ENCODE data around the gene CLPTM1.
A peak's percentile ranks its signal among the peaks of the same experiment; 100 is the strongest.

Gene CLPTM1

DNA sequence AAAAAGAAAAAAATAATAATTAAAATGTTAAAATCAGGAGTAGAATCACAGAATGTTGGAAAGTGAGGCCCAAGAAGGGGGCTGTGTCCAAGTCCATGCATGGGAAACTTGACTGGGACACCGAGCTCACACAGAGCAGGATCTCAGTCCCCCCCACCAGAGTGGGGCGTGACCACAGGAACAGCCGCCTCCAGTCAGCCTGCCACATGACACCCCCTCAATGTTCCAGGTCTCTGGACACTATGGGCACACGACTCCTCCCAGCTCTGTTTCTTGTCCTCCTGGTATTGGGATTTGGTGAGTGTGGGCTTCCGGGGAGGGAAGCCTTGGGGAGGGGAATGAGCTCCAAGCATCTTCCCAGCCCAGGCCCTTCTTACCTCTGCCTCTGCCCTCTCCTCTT lies 6.9 kb upstream of the CLPTM1 start:
- ATAC-seq: no peak
- no peak for TF ChIP-seq CSDC2 (CRISPR knock-in tag; IDR thresholded peaks at IDR 0.05)
- no peak for TF ChIP-seq OSR1 (CRISPR knock-in tag; IDR thresholded peaks at IDR 0.05)
- TF ChIP-seq, protein P1, sequence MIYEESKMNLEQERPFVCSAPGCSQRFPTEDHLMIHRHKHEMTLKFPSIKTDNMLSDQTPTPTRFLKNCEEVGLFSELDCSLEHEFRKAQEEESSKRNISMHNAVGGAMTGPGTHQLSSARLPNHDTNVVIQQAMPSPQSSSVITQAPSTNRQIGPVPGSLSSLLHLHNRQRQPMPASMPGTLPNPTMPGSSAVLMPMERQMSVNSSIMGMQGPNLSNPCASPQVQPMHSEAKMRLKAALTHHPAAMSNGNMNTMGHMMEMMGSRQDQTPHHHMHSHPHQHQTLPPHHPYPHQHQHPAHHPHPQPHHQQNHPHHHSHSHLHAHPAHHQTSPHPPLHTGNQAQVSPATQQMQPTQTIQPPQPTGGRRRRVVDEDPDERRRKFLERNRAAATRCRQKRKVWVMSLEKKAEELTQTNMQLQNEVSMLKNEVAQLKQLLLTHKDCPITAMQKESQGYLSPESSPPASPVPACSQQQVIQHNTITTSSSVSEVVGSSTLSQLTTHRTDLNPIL (CRISPR knock-in tag; IDR thresholded peaks at IDR 0.05; ENCODE audit: low read depth): no peak
- TF ChIP-seq ZC3H10 (CRISPR knock-in tag; IDR thresholded peaks at IDR 0.05): no peak
- no peak for TF ChIP-seq ARNTL (CRISPR knock-in tag; IDR thresholded peaks at IDR 0.05; ENCODE audit: borderline replicate concordance, low read depth)

- no peak for TF ChIP-seq ZNF565 (CRISPR knock-in tag; conservative IDR thresholded peaks at IDR 0.05; ENCODE audit: low read depth)
- TF ChIP-seq OSR1 (CRISPR knock-in tag; IDR thresholded peaks at IDR 0.05): no peak
- TF ChIP-seq ARNTL (CRISPR knock-in tag; IDR thresholded peaks at IDR 0.05; ENCODE audit: borderline replicate concordance, low read depth): no peak
- TF ChIP-seq RARB (CRISPR knock-in tag; IDR thresholded peaks at IDR 0.05): no peak
- ATAC-seq: no peak
These were observed 6.3 kb upstream of the CLPTM1 start for GRCh38 chr19:44948763-44949374.

DNA sequence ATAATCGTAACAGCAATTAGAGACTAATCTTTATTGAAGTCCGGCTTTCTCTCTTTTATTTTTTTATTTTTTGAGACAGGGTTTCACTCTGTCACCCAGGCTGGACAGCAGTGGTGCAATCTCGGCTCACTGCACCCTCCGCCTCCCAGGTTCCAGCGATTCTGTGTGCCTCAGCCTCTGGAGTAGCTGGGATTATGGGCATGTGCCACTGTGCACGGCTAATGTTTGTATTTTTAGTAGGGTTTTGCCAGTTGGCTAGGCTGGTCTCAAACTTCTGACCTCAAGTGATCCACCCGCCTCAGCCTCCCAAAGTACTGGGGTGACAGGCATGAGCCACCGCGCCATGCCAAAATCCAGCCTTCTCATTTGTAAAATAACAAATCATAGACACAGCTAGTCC lies 5.6 kb upstream of the CLPTM1 start:
- TF ChIP-seq ZC3H10 (CRISPR knock-in tag; IDR thresholded peaks at IDR 0.05): no peak
- no peak for TF ChIP-seq ZFP30 (CRISPR knock-in tag; IDR thresholded peaks at IDR 0.05)
- TF ChIP-seq CSRNP3 (CRISPR knock-in tag; IDR thresholded peaks at IDR 0.05): no peak
- TF ChIP-seq PPARA (CRISPR knock-in tag; IDR thresholded peaks at IDR 0.05; ENCODE audit: borderline replicate concordance): no peak
- TF ChIP-seq ZFP3 (CRISPR knock-in tag; IDR thresholded peaks at IDR 0.05): no peak
- no peak for TF ChIP-seq GLIS3 (CRISPR knock-in tag; IDR thresholded peaks at IDR 0.05)
- TF ChIP-seq, protein P2, sequence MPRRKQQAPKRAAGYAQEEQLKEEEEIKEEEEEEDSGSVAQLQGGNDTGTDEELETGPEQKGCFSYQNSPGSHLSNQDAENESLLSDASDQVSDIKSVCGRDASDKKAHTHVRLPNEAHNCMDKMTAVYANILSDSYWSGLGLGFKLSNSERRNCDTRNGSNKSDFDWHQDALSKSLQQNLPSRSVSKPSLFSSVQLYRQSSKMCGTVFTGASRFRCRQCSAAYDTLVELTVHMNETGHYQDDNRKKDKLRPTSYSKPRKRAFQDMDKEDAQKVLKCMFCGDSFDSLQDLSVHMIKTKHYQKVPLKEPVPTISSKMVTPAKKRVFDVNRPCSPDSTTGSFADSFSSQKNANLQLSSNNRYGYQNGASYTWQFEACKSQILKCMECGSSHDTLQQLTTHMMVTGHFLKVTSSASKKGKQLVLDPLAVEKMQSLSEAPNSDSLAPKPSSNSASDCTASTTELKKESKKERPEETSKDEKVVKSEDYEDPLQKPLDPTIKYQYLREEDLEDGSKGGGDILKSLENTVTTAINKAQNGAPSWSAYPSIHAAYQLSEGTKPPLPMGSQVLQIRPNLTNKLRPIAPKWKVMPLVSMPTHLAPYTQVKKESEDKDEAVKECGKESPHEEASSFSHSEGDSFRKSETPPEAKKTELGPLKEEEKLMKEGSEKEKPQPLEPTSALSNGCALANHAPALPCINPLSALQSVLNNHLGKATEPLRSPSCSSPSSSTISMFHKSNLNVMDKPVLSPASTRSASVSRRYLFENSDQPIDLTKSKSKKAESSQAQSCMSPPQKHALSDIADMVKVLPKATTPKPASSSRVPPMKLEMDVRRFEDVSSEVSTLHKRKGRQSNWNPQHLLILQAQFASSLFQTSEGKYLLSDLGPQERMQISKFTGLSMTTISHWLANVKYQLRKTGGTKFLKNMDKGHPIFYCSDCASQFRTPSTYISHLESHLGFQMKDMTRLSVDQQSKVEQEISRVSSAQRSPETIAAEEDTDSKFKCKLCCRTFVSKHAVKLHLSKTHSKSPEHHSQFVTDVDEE (CRISPR knock-in tag; IDR thresholded peaks at IDR 0.05): no peak
- no peak for TF ChIP-seq RARB (CRISPR knock-in tag; IDR thresholded peaks at IDR 0.05)
- no peak for TF ChIP-seq CSDC2 (CRISPR knock-in tag; IDR thresholded peaks at IDR 0.05)
- ATAC-seq: no peak

DNA sequence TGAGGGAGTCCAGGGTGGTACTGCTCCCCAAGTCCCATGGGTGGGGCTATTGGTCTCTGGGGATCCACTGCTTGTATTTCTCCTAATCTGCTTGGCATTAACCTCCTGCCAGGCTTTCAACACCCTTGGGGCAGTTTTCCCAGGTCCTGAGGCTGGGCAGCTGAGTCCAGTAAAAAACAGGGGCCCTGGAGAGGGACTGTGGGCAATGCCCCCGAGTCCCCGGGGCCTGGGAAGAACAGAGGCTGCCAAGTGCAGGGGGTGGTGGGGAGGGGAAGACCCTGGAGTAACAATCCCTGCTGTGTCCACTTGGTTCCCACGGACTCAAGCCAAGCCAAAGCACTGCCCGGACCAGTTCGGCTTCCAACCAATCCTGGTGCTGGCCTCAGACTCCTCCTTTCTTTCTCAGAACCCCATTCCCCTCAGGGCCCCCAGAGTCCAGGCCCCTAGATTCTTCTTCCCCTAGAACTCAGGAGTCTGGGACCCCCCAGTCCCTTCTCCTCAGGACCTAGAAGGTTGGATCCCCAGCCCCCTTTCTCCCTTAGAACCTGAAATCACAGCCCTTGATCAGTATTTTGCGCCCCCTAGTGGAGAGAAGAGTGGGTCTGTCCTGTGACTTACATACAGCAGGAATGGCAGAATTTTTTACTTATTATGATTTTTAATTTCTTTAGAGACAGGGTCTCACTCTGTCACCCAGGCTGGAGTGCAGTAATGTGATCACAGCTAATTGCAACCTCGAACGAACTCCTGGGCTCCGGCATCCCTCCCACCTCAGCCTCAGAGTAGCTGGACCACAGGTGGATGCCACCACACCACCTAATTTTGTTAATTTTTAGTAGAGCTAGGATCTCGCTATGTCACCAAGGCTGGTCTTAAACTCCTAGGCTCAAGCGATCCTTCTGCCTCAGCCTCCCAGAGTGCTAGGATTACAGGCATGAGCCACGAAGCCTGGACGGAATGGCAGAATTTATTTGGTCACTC lies 3.7 kb upstream of the CLPTM1 start:
- ATAC-seq: peak; percentile 45

More for the DNA sequence above, 3.7 kb upstream of the CLPTM1 start:
- TF ChIP-seq ZNF8 (CRISPR knock-in tag; IDR thresholded peaks at IDR 0.05): no peak
- TF ChIP-seq ZFP3 (CRISPR knock-in tag; IDR thresholded peaks at IDR 0.05): no peak
- no peak for TF ChIP-seq OSR1 (CRISPR knock-in tag; IDR thresholded peaks at IDR 0.05)
- TF ChIP-seq RARB (CRISPR knock-in tag; IDR thresholded peaks at IDR 0.05): no peak
- TF ChIP-seq ZFP30 (CRISPR knock-in tag; IDR thresholded peaks at IDR 0.05): no peak
- no peak for TF ChIP-seq TOX (CRISPR knock-in tag; IDR thresholded peaks at IDR 0.05; ENCODE audit: borderline replicate concordance)
- no peak for TF ChIP-seq ESRRG (CRISPR knock-in tag; IDR thresholded peaks at IDR 0.05)
- TF ChIP-seq, protein P3, sequence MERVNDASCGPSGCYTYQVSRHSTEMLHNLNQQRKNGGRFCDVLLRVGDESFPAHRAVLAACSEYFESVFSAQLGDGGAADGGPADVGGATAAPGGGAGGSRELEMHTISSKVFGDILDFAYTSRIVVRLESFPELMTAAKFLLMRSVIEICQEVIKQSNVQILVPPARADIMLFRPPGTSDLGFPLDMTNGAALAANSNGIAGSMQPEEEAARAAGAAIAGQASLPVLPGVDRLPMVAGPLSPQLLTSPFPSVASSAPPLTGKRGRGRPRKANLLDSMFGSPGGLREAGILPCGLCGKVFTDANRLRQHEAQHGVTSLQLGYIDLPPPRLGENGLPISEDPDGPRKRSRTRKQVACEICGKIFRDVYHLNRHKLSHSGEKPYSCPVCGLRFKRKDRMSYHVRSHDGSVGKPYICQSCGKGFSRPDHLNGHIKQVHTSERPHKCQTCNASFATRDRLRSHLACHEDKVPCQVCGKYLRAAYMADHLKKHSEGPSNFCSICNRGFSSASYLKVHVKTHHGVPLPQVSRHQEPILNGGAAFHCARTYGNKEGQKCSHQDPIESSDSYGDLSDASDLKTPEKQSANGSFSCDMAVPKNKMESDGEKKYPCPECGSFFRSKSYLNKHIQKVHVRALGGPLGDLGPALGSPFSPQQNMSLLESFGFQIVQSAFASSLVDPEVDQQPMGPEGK (CRISPR knock-in tag; IDR thresholded peaks at IDR 0.05; ENCODE audit: borderline replicate concordance): no peak
- no peak for TF ChIP-seq BACH2 (CRISPR knock-in tag; IDR thresholded peaks at IDR 0.05; ENCODE audit: borderline replicate concordance)
- no peak for TF ChIP-seq TCF4 (CRISPR knock-in tag; IDR thresholded peaks at IDR 0.05; ENCODE audit: borderline replicate concordance)
- TF ChIP-seq ZNF565 (CRISPR knock-in tag; conservative IDR thresholded peaks at IDR 0.05; ENCODE audit: low read depth): no peak
- TF ChIP-seq ARNTL (CRISPR knock-in tag; IDR thresholded peaks at IDR 0.05; ENCODE audit: borderline replicate concordance, low read depth): no peak
- TF ChIP-seq CSDC2 (CRISPR knock-in tag; IDR thresholded peaks at IDR 0.05): no peak
- no peak for TF ChIP-seq SNAI2 (CRISPR knock-in tag; IDR thresholded peaks at IDR 0.05)
- TF ChIP-seq ZC3H10 (CRISPR knock-in tag; IDR thresholded peaks at IDR 0.05): no peak
